Measurements from ENCODE around the gene COL5A1. TPM values are rescaled to one million over a fixed set of nuclear protein-coding genes. Genes with fewer than 3 reads are reported as not detected.

COL5A1 gene
- total and polyA plus RNA-seq, 2 donors (not counting 1 experiment from before 2014, with no cell fraction given): 72.8 to 109 TPM

DNA sequence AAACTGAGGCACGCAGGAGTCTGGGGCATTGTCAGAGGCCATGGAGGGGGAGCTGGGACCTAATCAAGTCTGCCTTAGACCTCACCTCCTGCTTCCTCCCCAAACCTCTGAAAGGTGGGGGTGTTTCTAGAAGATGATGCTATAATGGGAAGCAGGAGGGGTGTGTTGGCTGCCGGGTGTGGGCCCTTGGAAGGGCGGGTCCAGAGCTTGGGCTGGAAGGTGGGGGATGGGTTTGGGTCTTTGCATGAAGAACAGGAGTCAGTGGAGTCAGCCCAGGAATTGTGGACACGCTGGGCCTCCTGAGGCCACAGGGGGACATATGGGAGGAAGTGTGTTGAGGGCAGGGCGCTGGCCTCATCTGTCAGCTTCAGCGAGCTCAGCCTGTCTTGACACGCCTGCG lies 138.0 kb downstream of the COL5A1 start:
- Histone ChIP-seq H3K36me3 (ENCODE audit: control insufficient read depth, insufficient read depth, low read length) (peaks cover 45% of the 10 kb centered on the region), H3K4me1 (ENCODE audit: control insufficient read depth, extremely low read depth, insufficient read depth, low read length) (peaks cover 12% of the 10 kb centered on the region), H3K27me3 (ENCODE audit: control insufficient read depth, insufficient read depth, low read length) (no peaks in the 10 kb centered on the region), H3K9ac (ENCODE audit: insufficient read depth, low read length) (no peak overlapping the region), H3K4me3 (replicated peaks in 1 of 4; ENCODE audit: control extremely low read depth in 1 of 4, insufficient read depth in 1 of 4, low read depth in 3 of 4, low read length in 4 of 4) (no peak overlapping the region), H3K27ac (ENCODE audit: insufficient read depth, low read length) (no peak overlapping the region), H2AFZ (ENCODE audit: low read length) (no peak overlapping the region), H3K4me2 (ENCODE audit: extremely low read depth, insufficient read depth, low read length) (no peak overlapping the region), H3K9me3 (ENCODE audit: control insufficient read depth, insufficient read depth, low read depth, low read length) (no peaks in the 10 kb centered on the region), H4K20me1 (ENCODE audit: control insufficient read depth, extremely low read depth, insufficient read depth, low read length) (no peaks in the 10 kb centered on the region), H3K79me2 (ENCODE audit: control insufficient read depth, insufficient read depth, low read length) (no peaks in the 10 kb centered on the region)
- no peak for TF ChIP-seq CTCF (conservative IDR thresholded peaks at IDR 0.05 in 1 of 2, IDR thresholded peaks at IDR 0.05 in 1 of 2; ENCODE audit: low read depth in 1 of 2, low read length in 2 of 2)
- TF ChIP-seq EZH2 (IDR thresholded peaks at IDR 0.05; ENCODE audit: low read length, missing control alignments): no peak
- DNase-seq (ENCODE audit: low read depth in 2 of 2): no peak

- H3K27ac ChIP-seq (ENCODE audit: insufficient read depth, low read length): no peak overlapping the region
- no peak for DNase-seq (ENCODE audit: low read depth in 2 of 2)
- no peaks in the 10 kb centered on the region for H3K27me3 ChIP-seq (ENCODE audit: control insufficient read depth, insufficient read depth, low read length)
- H3K79me2 ChIP-seq (ENCODE audit: control insufficient read depth, insufficient read depth, low read length): no peaks in the 10 kb centered on the region
- H3K9ac ChIP-seq (ENCODE audit: insufficient read depth, low read length): no peak overlapping the region
- H3K4me1 ChIP-seq (ENCODE audit: control insufficient read depth, extremely low read depth, insufficient read depth, low read length): no peaks in the 10 kb centered on the region
- no peak overlapping the region for H3K4me3 ChIP-seq (replicated peaks in 1 of 4; ENCODE audit: control extremely low read depth in 1 of 4, insufficient read depth in 1 of 4, low read depth in 3 of 4, low read length in 4 of 4)
- no peak overlapping the region for H3K4me2 ChIP-seq (ENCODE audit: extremely low read depth, insufficient read depth, low read length)
- H2AFZ ChIP-seq (ENCODE audit: low read length): no peak overlapping the region
- TF ChIP-seq EZH2 (IDR thresholded peaks at IDR 0.05; ENCODE audit: low read length, missing control alignments): no peak
- TF ChIP-seq CTCF (conservative IDR thresholded peaks at IDR 0.05 in 1 of 2, IDR thresholded peaks at IDR 0.05 in 1 of 2; ENCODE audit: low read depth in 1 of 2, low read length in 2 of 2): peak; percentile 9 to 17
- no peaks in the 10 kb centered on the region for H4K20me1 ChIP-seq (ENCODE audit: control insufficient read depth, extremely low read depth, insufficient read depth, low read length)
- H3K9me3 ChIP-seq (ENCODE audit: control insufficient read depth, insufficient read depth, low read depth, low read length): no peaks in the 10 kb centered on the region
- H3K36me3 ChIP-seq (ENCODE audit: control insufficient read depth, insufficient read depth, low read length): peaks cover 49% of the 10 kb centered on the region
These were observed 140.1 kb downstream of the COL5A1 start for GRCh38 chr9:134781591-134782302.

- H3K27me3 ChIP-seq (ENCODE audit: control insufficient read depth, insufficient read depth, low read length): no peaks in the 10 kb centered on the region
- H4K20me1 ChIP-seq (ENCODE audit: control insufficient read depth, extremely low read depth, insufficient read depth, low read length): no peaks in the 10 kb centered on the region
- H3K9ac ChIP-seq (ENCODE audit: insufficient read depth, low read length): no peak overlapping the region
- no peak overlapping the region for H3K4me3 ChIP-seq (replicated peaks in 1 of 4; ENCODE audit: control extremely low read depth in 1 of 4, insufficient read depth in 1 of 4, low read depth in 3 of 4, low read length in 4 of 4)
- H3K4me1 ChIP-seq (ENCODE audit: control insufficient read depth, extremely low read depth, insufficient read depth, low read length): no peaks in the 10 kb centered on the region
- no peak for DNase-seq (ENCODE audit: low read depth in 2 of 2)
- no peak overlapping the region for H3K27ac ChIP-seq (ENCODE audit: insufficient read depth, low read length)
- H3K36me3 ChIP-seq (ENCODE audit: control insufficient read depth, insufficient read depth, low read length): peaks cover 44% of the 10 kb centered on the region
- H2AFZ ChIP-seq (ENCODE audit: low read length): no peak overlapping the region
- no peaks in the 10 kb centered on the region for H3K9me3 ChIP-seq (ENCODE audit: control insufficient read depth, insufficient read depth, low read depth, low read length)
- H3K4me2 ChIP-seq (ENCODE audit: extremely low read depth, insufficient read depth, low read length): no peak overlapping the region
- TF ChIP-seq EZH2 (IDR thresholded peaks at IDR 0.05; ENCODE audit: low read length, missing control alignments) (no peak), CTCF (conservative IDR thresholded peaks at IDR 0.05 in 1 of 2, IDR thresholded peaks at IDR 0.05 in 1 of 2; ENCODE audit: low read depth in 1 of 2, low read length in 2 of 2) (no peak)
- no peaks in the 10 kb centered on the region for H3K79me2 ChIP-seq (ENCODE audit: control insufficient read depth, insufficient read depth, low read length)
These were observed 141.5 kb downstream of the COL5A1 start for GRCh38 chr9:134782921-134783698.

All from fibroblast of lung (primary cell).